GM06990 (cell line): Measurements from ENCODE around the gene CPA3.

Experiments
- DNase-seq: peaks from one replicate; pipeline ENCODE4 v3.0.0-alpha.2; 2011; ENCODE audit not compliant: insufficient read length; ENCODE audit errors: extremely low read depth
- H3K27me3 ChIP-seq: replicated peaks from 2 replicates; pipeline ENCODE4 v1.6.0; 2011; ENCODE audit warnings: low read length; ENCODE audit not compliant: control insufficient read depth, insufficient read depth
- H3K36me3 ChIP-seq: 2 replicates; pipeline ENCODE4 v1.5.1; 2011; ENCODE audit warnings: low read length; ENCODE audit not compliant: control insufficient read depth, insufficient read depth
- H3K4me3 ChIP-seq: replicated peaks from 2 replicates; pipeline ENCODE4 v1.5.1; 2011; ENCODE audit warnings: low read depth, mild to moderate bottlenecking, control low read depth, low read length
- TF ChIP-seq, protein P1 (sequence below): IDR thresholded peaks from 2 replicates; pipeline ENCODE4 v1.5.1; 2011; ENCODE audit warnings: low read length, control low read depth, mild to moderate bottlenecking, inconsistent platforms; ENCODE audit not compliant: insufficient read depth, poor library complexity, severe bottlenecking

The CPA3 gene

DNA sequence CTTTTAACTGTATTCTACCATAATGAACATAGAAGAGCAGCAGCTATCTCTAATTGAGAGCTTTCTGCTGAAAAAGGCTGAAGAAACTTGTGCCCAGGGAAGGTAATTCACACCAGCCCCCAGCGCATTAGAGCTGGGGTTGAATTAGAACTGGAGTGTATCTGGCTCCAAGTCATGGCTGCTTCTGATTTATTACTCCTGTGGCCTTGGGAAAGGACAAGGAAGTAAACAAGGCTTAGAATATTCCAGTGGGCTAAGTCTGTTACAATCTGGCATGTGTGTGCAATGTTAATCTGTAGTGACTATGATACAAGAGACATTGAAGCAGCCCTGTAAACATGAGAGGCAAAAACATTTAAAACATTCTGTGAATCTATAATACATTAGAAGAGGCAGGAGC lies 18.1 kb downstream of the CPA3 start:
- TF ChIP-seq, protein P1, sequence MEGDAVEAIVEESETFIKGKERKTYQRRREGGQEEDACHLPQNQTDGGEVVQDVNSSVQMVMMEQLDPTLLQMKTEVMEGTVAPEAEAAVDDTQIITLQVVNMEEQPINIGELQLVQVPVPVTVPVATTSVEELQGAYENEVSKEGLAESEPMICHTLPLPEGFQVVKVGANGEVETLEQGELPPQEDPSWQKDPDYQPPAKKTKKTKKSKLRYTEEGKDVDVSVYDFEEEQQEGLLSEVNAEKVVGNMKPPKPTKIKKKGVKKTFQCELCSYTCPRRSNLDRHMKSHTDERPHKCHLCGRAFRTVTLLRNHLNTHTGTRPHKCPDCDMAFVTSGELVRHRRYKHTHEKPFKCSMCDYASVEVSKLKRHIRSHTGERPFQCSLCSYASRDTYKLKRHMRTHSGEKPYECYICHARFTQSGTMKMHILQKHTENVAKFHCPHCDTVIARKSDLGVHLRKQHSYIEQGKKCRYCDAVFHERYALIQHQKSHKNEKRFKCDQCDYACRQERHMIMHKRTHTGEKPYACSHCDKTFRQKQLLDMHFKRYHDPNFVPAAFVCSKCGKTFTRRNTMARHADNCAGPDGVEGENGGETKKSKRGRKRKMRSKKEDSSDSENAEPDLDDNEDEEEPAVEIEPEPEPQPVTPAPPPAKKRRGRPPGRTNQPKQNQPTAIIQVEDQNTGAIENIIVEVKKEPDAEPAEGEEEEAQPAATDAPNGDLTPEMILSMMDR = no peak
- Histone ChIP-seq H3K27me3 (no peaks in the 10 kb centered on the region), H3K36me3 (no peaks in the 10 kb centered on the region)

DNA sequence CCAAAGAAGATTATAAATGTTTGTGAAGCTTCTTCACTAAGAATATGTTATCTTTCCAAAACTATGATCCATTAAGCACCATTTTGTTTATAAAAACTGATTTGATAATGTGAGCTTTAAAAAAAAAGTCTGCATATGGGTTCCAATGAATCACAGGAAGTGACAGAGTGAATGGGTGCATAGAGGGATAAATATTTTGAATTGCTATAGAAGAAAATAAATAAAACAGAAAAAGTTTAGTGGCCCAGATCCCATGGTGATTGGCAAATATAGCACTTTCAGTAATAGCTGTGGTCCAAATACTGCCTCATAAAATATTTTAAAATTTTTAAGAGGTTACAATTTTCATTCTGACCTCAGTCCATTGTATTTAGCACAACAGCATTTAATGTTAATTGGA lies 19.2 kb downstream of the CPA3 start:
- Histone ChIP-seq H3K27me3 (no peaks in the 10 kb centered on the region), H3K36me3 (no peaks in the 10 kb centered on the region), H3K4me3 (no peak overlapping the region)
- DNase-seq = no peak
- TF ChIP-seq, protein P1 = no peak

More for the DNA sequence above, 18.1 kb downstream of the CPA3 start:
- DNase-seq = no peak
- H3K4me3 ChIP-seq = no peak overlapping the region

DNA sequence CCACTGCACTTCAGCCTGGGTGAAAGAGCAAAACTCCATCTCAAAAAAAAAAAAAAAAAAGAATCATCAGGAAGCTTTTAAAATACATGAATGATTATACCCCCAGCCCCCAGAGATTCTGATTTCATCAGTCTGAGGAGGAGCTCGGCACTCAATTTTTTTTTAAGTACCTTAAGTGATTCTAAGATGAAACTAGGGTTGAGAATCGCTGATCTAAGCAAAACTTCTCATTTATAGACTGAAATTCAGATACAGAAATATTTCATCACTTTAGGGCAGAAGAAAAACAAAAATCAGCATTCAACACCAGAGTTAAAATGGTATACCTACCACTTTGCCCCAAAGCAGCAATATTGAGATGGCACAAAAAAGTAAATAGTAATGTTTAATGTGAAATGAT lies 24.7 kb downstream of the CPA3 start:
- TF ChIP-seq, protein P1 = no peak
- no peak overlapping the region for H3K4me3 ChIP-seq
- no peak for DNase-seq
- no peaks in the 10 kb centered on the region for H3K36me3 ChIP-seq
- no peaks in the 10 kb centered on the region for H3K27me3 ChIP-seq

DNA sequence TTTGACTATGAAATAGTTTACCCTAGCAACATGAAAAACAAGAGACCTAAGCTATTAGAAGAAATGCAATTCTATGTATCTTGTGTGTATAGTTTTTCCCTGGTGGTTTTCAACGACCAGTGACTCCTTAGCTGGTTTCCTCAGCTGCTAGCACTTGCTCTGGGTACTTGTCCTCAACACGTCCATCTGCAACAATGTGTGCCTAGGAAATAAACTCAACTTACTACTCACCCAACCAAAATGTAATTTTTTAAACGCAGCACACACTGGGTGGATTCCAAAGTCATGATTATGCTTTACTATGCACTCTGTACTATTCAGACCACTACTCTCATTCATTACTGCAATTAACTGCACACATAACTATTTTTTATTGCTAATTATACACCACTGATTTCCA lies 31.0 kb downstream of the CPA3 start:
- DNase-seq = no peak
- no peaks in the 10 kb centered on the region for H3K36me3 ChIP-seq
- TF ChIP-seq, protein P1 = no peak
- no peaks in the 10 kb centered on the region; the same call in 1 of the 2 replicates for H3K27me3 ChIP-seq
- no peak overlapping the region for H3K4me3 ChIP-seq

DNA sequence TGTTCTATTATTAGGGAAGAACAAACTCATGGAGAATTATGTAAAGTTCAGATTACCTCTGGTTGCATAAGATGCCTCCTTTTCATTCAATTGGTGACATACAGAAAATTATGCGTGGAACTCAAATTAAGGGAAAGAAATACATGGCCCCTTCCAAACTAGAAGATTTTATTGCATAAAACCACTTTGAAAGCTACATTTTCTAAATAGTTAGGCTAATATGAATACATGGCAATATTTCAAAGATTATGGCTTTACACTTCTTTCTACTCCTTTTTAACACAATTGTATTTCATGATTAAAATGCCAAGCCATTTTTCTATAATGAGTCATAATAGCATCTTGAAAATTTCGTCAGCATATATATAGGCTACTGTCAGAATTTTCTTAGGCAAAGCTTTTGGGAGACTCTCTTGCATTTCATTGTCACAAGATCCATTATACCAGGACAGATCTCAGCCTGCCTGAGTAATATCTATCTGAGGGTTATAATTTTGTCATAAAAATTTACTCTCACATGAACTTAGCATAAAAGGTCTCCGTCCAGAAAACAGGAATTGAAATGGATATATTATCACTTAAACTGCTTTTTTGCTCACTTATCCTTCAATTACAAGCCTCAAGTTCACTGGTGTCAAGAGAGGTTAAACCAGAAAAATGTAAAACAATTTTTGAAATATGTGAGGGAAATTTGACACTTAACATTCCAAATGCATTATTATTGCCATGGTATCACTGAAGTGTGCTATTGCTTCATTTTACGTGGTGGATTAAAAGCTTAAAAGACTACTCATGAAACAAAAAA lies 37.1 kb downstream of the CPA3 start:
- TF ChIP-seq, protein P1 = no peak
- Histone ChIP-seq H3K27me3 (no peaks in the 10 kb centered on the region), H3K4me3 (no peak overlapping the region), H3K36me3 (no peaks in the 10 kb centered on the region)
- DNase-seq = no peak

DNA sequence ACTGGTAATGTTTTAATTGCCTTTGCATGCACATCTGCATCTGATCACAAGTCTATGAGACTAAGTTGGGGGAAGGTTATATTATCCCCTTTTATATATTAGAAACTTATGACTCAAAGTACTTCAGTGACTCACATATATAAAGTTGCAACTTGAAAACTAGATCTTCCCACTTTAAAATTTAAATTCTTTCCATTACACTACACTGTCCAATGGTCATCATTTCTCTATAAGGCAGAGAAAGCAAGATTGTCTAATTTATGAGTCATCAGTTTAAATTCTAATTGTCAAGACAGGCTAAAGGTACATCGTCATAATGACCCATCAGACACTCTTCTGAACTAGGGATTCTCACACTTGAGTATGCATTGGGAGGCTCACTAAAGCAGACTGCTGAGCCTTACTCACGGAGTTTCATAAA lies 37.9 kb downstream of the CPA3 start:
- H3K27me3 ChIP-seq = no peaks in the 10 kb centered on the region; the same call in 1 of the 2 replicates
- TF ChIP-seq, protein P1 = no peak
- no peaks in the 10 kb centered on the region for H3K36me3 ChIP-seq
- no peak overlapping the region for H3K4me3 ChIP-seq
- no peak for DNase-seq
